Activated T-cell treated with anti-CD3 and anti-CD28 coated beads, Interleukin-2, amount 50 U/mL, for 72 hours (primary cell): ENCODE data around the gene ZC3HAV1. TPM values are rescaled to one million over a fixed set of nuclear protein-coding genes. Genes with fewer than 3 reads are reported as not detected.
"Not testable (repeated sequence)": the region's sequence is repeated elsewhere in the genome, so short reads cannot be mapped to it uniquely, and the experiment has no call there.

Experiments used
- ATAC-seq, 2 donors: fragments of 150-1000 bp; cut with Tn5 transposase; replicated peaks in 1 of 2; 2 replicates each; pipeline ENCODE4 v1.10.0; 2021; ENCODE audit warnings: moderate library complexity in 2 of 2, mild to moderate bottlenecking in 1 of 2
- DNase-seq, 2 donors: peaks; one replicate each; pipeline ENCODE4 v3.0.0; 2021 to 2022; ENCODE audit warnings: mixed read lengths in 1 of 2
- H3K27ac Mint-ChIP-seq: one replicate; pipeline ENCODE4 v1.8.0; 2022; ENCODE audit warnings: mild to moderate bottlenecking, moderate library complexity, mixed read lengths
- H3K27me3 Mint-ChIP-seq: one replicate; pipeline ENCODE4 v1.8.0; 2022; ENCODE audit warnings: low read depth, mixed read lengths
- H3K36me3 Mint-ChIP-seq, 2 donors: one replicate each; pipeline ENCODE4 v1.8.0; 2022; ENCODE audit warnings: mixed read lengths in 2 of 2, mild to moderate bottlenecking in 1 of 2; ENCODE audit not compliant: insufficient read depth in 2 of 2
- H3K4me1 Mint-ChIP-seq: one replicate; pipeline ENCODE4 v1.8.0; 2022; ENCODE audit warnings: low read depth, mixed read lengths
- H3K4me3 Mint-ChIP-seq, 2 donors: one replicate each; pipeline ENCODE4 v1.8.0; 2022; ENCODE audit warnings: mild to moderate bottlenecking in 2 of 2, mixed read lengths in 2 of 2, moderate library complexity in 2 of 2
- H3K9me3 Mint-ChIP-seq, 2 donors: one replicate each; pipeline ENCODE4 v1.8.0; 2022; ENCODE audit warnings: mixed read lengths in 2 of 2
- total RNA-seq, 2 donors: library from RNA; stranded (reverse); gene quantifications; one replicate each; pipeline ENCODE4 v1.2.3, GENCODE V29; 2022

Gene ZC3HAV1
- total RNA-seq, 2 donors from 2014 or later = 78.1 to 114 TPM

GRCh38 chr7:139092090-139092796, 17.3 kb downstream of the ZC3HAV1 start:
- Mint-ChIP-seq H3K27me3 (no peaks in the 10 kb centered on the region), H3K4me1 (peaks cover 88% of the 10 kb centered on the region), H3K27ac (peak overlapping the region; percentile 85), H3K36me3 (peaks cover 21 to 43% of the 10 kb centered on the region in 2 donors), H3K4me3 (peak overlapping the region; percentile 85 to 86), H3K9me3 (peaks cover 2 to 5% of the 10 kb centered on the region in 2 donors)
- DNase-seq = no peak
- ATAC-seq = no peak

GRCh38 chr7:139091677-139091996, 17.9 kb downstream of the ZC3HAV1 start:
- Mint-ChIP-seq H3K4me3 (peak overlapping the region; percentile 85 to 86), H3K36me3 (peaks cover 25 to 49% of the 10 kb centered on the region in 2 donors), H3K27me3 (no peaks in the 10 kb centered on the region), H3K9me3 (peaks cover 3 to 10% of the 10 kb centered on the region in 2 donors), H3K27ac (peak overlapping the region; percentile 85), H3K4me1 (peaks cover 88% of the 10 kb centered on the region)
- ATAC-seq (no peak), DNase-seq (no peak)

- H3K4me1 Mint-ChIP-seq = peaks cover 88% of the 10 kb centered on the region
- no peak for DNase-seq
- peak overlapping the region; percentile 81 for H3K27ac Mint-ChIP-seq
- no peaks in the 10 kb centered on the region for H3K27me3 Mint-ChIP-seq
- peak overlapping the region in 1 of 2 donors; percentile 42 for H3K4me3 Mint-ChIP-seq
- H3K36me3 Mint-ChIP-seq = peaks cover 30 to 59% of the 10 kb centered on the region in 2 donors
- H3K9me3 Mint-ChIP-seq = peaks cover 5 to 11% of the 10 kb centered on the region in 2 donors
- ATAC-seq = no peak
Measured at GRCh38 chr7:139089118-139089517, 20.4 kb downstream of the ZC3HAV1 start.

- Mint-ChIP-seq H3K9me3 (peaks cover 5 to 11% of the 10 kb centered on the region in 2 donors), H3K36me3 (peaks cover 35 to 63% of the 10 kb centered on the region in 2 donors)
Measured at GRCh38 chr7:139088268-139088667, 21.3 kb downstream of the ZC3HAV1 start.

GRCh38 chr7:139087212-139087611, 22.3 kb downstream of the ZC3HAV1 start:
- no peak for ATAC-seq
- no peak for DNase-seq
- H3K27ac Mint-ChIP-seq = peak overlapping the region; percentile 69

More at GRCh38 chr7:139088268-139088667, 21.3 kb downstream of the ZC3HAV1 start:
- Mint-ChIP-seq H3K27me3 (no peaks in the 10 kb centered on the region), H3K27ac (peak overlapping the region; percentile 92), H3K4me1 (peaks cover 88% of the 10 kb centered on the region), H3K4me3 (peak overlapping the region in 1 of 2 donors; percentile 62)
- DNase-seq (no peak), ATAC-seq (no peak)

GRCh38 chr7:139086454-139086853, 23.1 kb downstream of the ZC3HAV1 start:
- Mint-ChIP-seq H3K4me1 (peaks cover 88% of the 10 kb centered on the region), H3K36me3 (peaks cover 39 to 67% of the 10 kb centered on the region in 2 donors), H3K9me3 (peaks cover 5 to 11% of the 10 kb centered on the region in 2 donors), H3K27ac (peak overlapping the region; percentile 69), H3K4me3 (peak overlapping the region in 1 of 2 donors; percentile 39), H3K27me3 (no peaks in the 10 kb centered on the region)
- DNase-seq (no peak), ATAC-seq (no peak)

More at GRCh38 chr7:139087212-139087611, 22.3 kb downstream of the ZC3HAV1 start:
- H3K4me3 Mint-ChIP-seq = no peak overlapping the region
- peaks cover 5 to 11% of the 10 kb centered on the region in 2 donors for H3K9me3 Mint-ChIP-seq
- peaks cover 88% of the 10 kb centered on the region for H3K4me1 Mint-ChIP-seq
- H3K27me3 Mint-ChIP-seq = no peaks in the 10 kb centered on the region
- H3K36me3 Mint-ChIP-seq = peaks cover 39 to 67% of the 10 kb centered on the region in 2 donors

DNA sequence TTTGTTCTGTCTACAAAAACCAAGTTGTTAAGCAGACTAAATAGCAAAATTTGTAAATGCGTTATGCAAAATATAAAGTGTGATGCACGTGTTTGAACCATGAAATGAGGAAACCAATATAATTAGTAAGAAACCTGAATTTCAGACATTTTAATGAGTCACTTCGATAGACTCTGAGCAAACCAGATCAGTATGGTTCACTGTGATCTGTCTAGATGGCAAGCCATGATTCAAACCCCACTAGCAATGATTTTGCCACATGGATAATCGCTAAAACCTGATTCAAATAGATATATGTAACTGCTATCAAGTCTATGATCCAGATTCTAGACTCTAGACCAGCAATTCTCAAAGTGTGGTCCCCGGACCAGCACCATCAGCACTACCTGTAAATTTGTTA, 24.8 kb downstream of the ZC3HAV1 start:
- peaks cover 5 to 11% of the 10 kb centered on the region in 2 donors for H3K9me3 Mint-ChIP-seq
- H3K4me1 Mint-ChIP-seq = peaks cover 94% of the 10 kb centered on the region
- no peaks in the 10 kb centered on the region for H3K27me3 Mint-ChIP-seq
- peak overlapping the region; percentile 66 to 82 for H3K4me3 Mint-ChIP-seq
- no peak for DNase-seq
- ATAC-seq = peak; percentile 62 to 66
- H3K27ac Mint-ChIP-seq = peak overlapping the region; percentile 97
- H3K36me3 Mint-ChIP-seq = peaks cover 42 to 76% of the 10 kb centered on the region in 2 donors

- Mint-ChIP-seq H3K4me3 (peak overlapping the region in 1 of 2 donors; percentile 71), H3K27ac (peak overlapping the region; percentile 34), H3K4me1 (peaks cover 79% of the 10 kb centered on the region), H3K36me3 (peaks cover 28 to 62% of the 10 kb centered on the region in 2 donors), H3K9me3 (peaks cover under 1 to 1% of the 10 kb centered on the region in 2 donors), H3K27me3 (no peaks in the 10 kb centered on the region)
- DNase-seq (no peak), ATAC-seq (no peak)
Measured at GRCh38 chr7:139081584-139081983, 27.9 kb downstream of the ZC3HAV1 start.

GRCh38 chr7:139080905-139081304, 28.6 kb downstream of the ZC3HAV1 start:
- H3K4me1 Mint-ChIP-seq = peaks cover 77% of the 10 kb centered on the region
- ATAC-seq (no peak), DNase-seq (no peak)
- H3K27me3 Mint-ChIP-seq = no peaks in the 10 kb centered on the region
- peak overlapping the region; percentile 59 for H3K27ac Mint-ChIP-seq
- peaks cover 24 to 60% of the 10 kb centered on the region in 2 donors for H3K36me3 Mint-ChIP-seq
- H3K9me3 Mint-ChIP-seq = no peaks in the 10 kb centered on the region
- H3K4me3 Mint-ChIP-seq = peak overlapping the region; percentile 31 to 71

- peak overlapping the region in 1 of 2 donors; percentile 31 for H3K4me3 Mint-ChIP-seq
- H3K9me3 Mint-ChIP-seq = no peaks in the 10 kb centered on the region
- no peaks in the 10 kb centered on the region for H3K27me3 Mint-ChIP-seq
- H3K27ac Mint-ChIP-seq = peak overlapping the region; percentile 59
- peaks cover 73% of the 10 kb centered on the region for H3K4me1 Mint-ChIP-seq
- no peak for ATAC-seq
- H3K36me3 Mint-ChIP-seq = peaks cover 22 to 59% of the 10 kb centered on the region in 2 donors
- DNase-seq = no peak
Measured at GRCh38 chr7:139079861-139080260, 29.7 kb downstream of the ZC3HAV1 start.

DNA sequence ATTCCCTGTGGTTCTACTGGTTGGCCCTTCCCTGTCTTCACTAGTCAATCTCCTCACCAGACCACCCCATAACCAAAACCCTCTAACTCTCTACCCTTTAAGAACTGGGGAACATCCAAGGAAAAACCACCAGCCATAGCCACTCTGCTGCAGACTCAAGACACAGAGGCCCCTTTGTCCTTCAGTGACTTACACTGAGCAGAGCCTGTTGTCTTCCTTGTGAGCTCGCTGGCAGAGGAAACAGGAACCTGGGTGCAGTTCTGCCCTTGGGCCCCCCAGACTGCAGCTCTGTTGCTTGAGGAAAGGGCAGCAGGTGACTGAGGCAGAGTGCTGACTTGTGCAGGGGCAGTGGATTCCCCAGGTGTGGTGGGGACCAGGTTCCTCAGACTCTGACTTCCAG, 30.6 kb downstream of the ZC3HAV1 start:
- ATAC-seq = no peak
- Mint-ChIP-seq H3K4me1 (peaks cover 67% of the 10 kb centered on the region), H3K36me3 (peaks cover 21 to 57% of the 10 kb centered on the region in 2 donors), H3K27me3 (no peaks in the 10 kb centered on the region), H3K4me3 (no peak overlapping the region), H3K9me3 (no peaks in the 10 kb centered on the region), H3K27ac (peak overlapping the region; percentile 59)
- no peak for DNase-seq

GRCh38 chr7:139078399-139078798, 31.1 kb downstream of the ZC3HAV1 start:
- no peak overlapping the region for H3K4me3 Mint-ChIP-seq
- DNase-seq (no peak), ATAC-seq (no peak)
- H3K4me1 Mint-ChIP-seq = peaks cover 66% of the 10 kb centered on the region
- H3K27me3 Mint-ChIP-seq = no peaks in the 10 kb centered on the region
- peaks cover 22 to 55% of the 10 kb centered on the region in 2 donors for H3K36me3 Mint-ChIP-seq
- peak overlapping the region; percentile 59 for H3K27ac Mint-ChIP-seq
- H3K9me3 Mint-ChIP-seq = no peaks in the 10 kb centered on the region

DNA sequence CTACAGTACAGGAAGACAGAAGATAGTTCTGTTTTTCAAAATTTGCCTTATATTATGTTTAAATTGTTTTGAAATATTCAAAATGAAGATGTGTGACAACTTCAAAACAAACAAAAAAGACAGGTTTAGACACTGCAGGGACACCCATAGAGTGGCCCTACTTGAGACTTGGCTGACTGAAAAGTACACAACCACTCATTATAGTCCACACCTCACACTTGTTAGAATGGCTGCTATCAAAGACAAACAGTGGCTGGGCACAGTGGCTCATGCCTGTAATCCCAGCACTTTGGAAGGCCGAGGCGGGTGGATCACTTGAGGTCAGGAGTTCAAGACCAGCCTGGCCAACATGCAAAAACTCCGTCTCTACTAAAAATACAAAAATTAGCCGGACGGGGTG, 31.8 kb downstream of the ZC3HAV1 start:
- ATAC-seq, H3K4me3 Mint-ChIP-seq, DNase-seq, H3K27me3 Mint-ChIP-seq, H3K9me3 Mint-ChIP-seq: not testable (repeated sequence)
- H3K27ac Mint-ChIP-seq = peak overlapping the region; percentile 75
- H3K4me1 Mint-ChIP-seq = peaks cover 61% of the 10 kb centered on the region
- peaks cover 20 to 50% of the 10 kb centered on the region in 2 donors for H3K36me3 Mint-ChIP-seq
